ENCODE results near the gene RASSF10. TPM values are rescaled to one million over a fixed set of nuclear protein-coding genes. Genes with fewer than 3 reads are reported as not detected.

Gene RASSF10
- total RNA-seq, 1 experiment from 2014 or later: not detected

GRCh38 chr11:13009476-13009920 lies 382 bp downstream of the RASSF10 start:
- H3K27me3 ChIP-seq: peaks cover 61% of the 10 kb centered on the region
- H3K36me3 ChIP-seq: no peaks in the 10 kb centered on the region
- no peaks in the 10 kb centered on the region for H3K9me3 ChIP-seq
- peak overlapping the region; percentile 30 for H3K4me3 ChIP-seq
- DNase-seq: no peak

DNA sequence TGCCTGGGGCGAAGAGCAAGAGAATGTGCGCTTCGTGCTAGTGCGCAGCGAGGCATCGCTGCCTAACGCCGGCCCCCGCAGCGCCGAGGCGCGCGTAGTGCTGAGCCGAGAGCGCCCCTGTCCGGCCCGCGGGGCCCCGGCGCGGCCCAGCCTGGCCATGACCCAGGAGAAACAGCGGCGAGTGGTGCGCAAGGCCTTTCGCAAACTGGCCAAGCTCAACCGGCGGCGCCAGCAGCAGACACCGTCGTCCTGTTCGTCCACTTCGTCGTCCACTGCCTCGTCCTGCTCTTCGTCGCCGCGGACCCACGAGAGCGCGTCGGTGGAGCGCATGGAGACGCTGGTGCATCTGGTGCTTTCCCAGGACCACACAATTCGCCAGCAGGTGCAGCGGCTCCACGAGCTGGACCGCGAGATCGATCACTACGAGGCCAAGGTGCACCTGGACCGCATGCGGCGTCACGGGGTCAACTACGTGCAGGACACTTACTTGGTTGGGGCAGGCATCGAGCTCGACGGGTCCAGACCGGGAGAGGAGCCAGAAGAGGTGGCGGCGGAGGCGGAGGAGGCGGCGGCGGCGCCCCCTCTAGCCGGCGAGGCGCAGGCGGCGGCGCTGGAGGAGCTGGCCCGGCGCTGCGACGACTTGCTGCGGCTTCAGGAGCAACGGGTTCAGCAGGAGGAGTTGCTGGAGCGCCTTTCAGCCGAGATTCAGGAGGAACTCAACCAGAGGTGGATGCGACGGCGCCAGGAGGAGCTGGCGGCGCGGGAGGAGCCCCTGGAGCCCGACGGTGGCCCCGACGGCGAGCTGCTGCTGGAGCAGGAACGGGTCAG lies 1.0 kb downstream of the RASSF10 start:
- no peaks in the 10 kb centered on the region for H3K36me3 ChIP-seq
- H3K4me3 ChIP-seq: no peak overlapping the region
- DNase-seq: peak; percentile 46
- peaks cover 65% of the 10 kb centered on the region for H3K27me3 ChIP-seq
- no peaks in the 10 kb centered on the region for H3K9me3 ChIP-seq

GRCh38 chr11:13010749-13011465 lies 1.8 kb downstream of the RASSF10 start:
- Histone ChIP-seq H3K36me3 (no peaks in the 10 kb centered on the region), H3K27me3 (peaks cover 65% of the 10 kb centered on the region), H3K4me3 (no peak overlapping the region), H3K9me3 (no peaks in the 10 kb centered on the region)
- no peak for DNase-seq

DNA sequence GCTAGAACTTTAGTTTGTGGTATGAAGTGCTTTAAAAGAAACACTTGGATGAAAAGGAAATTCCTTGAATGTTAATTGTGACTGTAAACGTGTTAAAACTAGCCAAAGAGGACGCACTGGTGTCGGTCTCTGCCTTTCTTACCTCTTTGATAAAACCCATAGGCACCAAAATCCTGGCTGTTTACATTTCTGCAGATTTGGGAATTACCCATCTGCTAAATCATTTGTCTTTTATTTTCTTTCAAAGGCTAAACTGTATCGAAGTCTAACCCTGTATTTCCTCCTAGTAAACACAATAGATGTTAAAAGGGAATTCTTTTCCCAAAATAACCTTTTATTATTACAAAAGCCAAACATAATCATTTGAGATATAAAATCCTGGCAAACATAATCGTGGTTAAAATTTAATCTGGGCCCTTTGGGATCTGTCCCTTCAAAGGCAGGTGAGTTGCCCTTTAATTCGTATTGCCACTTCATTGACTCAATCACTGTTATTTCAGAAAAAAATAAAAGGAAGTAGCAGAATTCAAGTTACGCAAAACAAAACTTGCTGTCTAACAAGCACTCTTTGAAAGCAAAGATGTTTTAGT lies 2.4 kb downstream of the RASSF10 start:
- Histone ChIP-seq H3K9me3 (no peaks in the 10 kb centered on the region), H3K4me3 (no peak overlapping the region), H3K27me3 (peaks cover 68% of the 10 kb centered on the region), H3K36me3 (no peaks in the 10 kb centered on the region)
- no peak for DNase-seq

- Histone ChIP-seq H3K9me3 (no peaks in the 10 kb centered on the region), H3K4me3 (no peak overlapping the region), H3K27me3 (peaks cover 68% of the 10 kb centered on the region), H3K36me3 (no peaks in the 10 kb centered on the region)
- no peak for DNase-seq
Observed at GRCh38 chr11:13012056-13012661, 3.0 kb downstream of the RASSF10 start.

- no peak for DNase-seq
- H3K4me3 ChIP-seq: no peak overlapping the region
- H3K36me3 ChIP-seq: no peaks in the 10 kb centered on the region
- H3K9me3 ChIP-seq: no peaks in the 10 kb centered on the region
- H3K27me3 ChIP-seq: peaks cover 65% of the 10 kb centered on the region
Observed at GRCh38 chr11:13013054-13013488, 4.0 kb downstream of the RASSF10 start.

- Histone ChIP-seq H3K27me3 (peaks cover 53% of the 10 kb centered on the region), H3K36me3 (no peaks in the 10 kb centered on the region), H3K4me3 (no peak overlapping the region), H3K9me3 (no peaks in the 10 kb centered on the region)
- no peak for DNase-seq
Observed at GRCh38 chr11:13015753-13016152, 6.6 kb downstream of the RASSF10 start.

GRCh38 chr11:13016415-13016814 lies 7.3 kb downstream of the RASSF10 start:
- Histone ChIP-seq H3K9me3 (no peaks in the 10 kb centered on the region), H3K27me3 (peaks cover 50% of the 10 kb centered on the region), H3K36me3 (no peaks in the 10 kb centered on the region), H3K4me3 (no peak overlapping the region)
- no peak for DNase-seq

GRCh38 chr11:13019313-13019712 lies 10.2 kb downstream of the RASSF10 start:
- peaks cover 36% of the 10 kb centered on the region for H3K27me3 ChIP-seq
- DNase-seq: no peak
- H3K4me3 ChIP-seq: no peak overlapping the region
- H3K9me3 ChIP-seq: no peaks in the 10 kb centered on the region
- no peaks in the 10 kb centered on the region for H3K36me3 ChIP-seq

DNA sequence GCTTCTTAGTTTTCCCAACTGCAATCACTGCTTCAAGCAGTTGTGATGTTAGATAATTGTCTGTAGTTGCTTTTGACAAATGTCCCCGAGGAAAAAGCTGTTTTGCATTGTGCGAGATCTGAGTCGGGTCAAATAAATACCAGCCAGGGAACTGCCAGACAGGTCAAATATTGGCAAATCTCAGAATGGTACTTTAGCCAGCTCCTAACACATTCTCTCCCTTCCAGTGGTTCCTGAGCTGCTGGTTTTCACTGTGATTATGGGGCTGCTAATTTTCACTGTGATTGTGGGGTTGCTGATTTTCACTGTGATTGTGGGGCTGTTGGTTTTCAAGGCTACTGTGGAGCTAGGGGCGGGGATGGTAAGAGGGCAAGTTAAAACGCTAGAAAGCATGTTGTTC lies 14.3 kb downstream of the RASSF10 start:
- Histone ChIP-seq H3K27me3 (peaks cover 25% of the 10 kb centered on the region), H3K36me3 (no peaks in the 10 kb centered on the region), H3K9me3 (no peaks in the 10 kb centered on the region), H3K4me3 (no peak overlapping the region)
- no peak for DNase-seq

GRCh38 chr11:13026722-13027121 lies 17.6 kb downstream of the RASSF10 start:
- no peaks in the 10 kb centered on the region for H3K9me3 ChIP-seq
- no peak overlapping the region for H3K4me3 ChIP-seq
- H3K27me3 ChIP-seq: peaks cover 9% of the 10 kb centered on the region
- no peaks in the 10 kb centered on the region for H3K36me3 ChIP-seq
- DNase-seq: no peak

GRCh38 chr11:13028322-13028721 lies 19.2 kb downstream of the RASSF10 start:
- no peak for DNase-seq
- no peak overlapping the region for H3K4me3 ChIP-seq
- no peaks in the 10 kb centered on the region; the same call in 1 of the 2 replicates for H3K27me3 ChIP-seq
- H3K36me3 ChIP-seq: no peaks in the 10 kb centered on the region
- H3K9me3 ChIP-seq: no peaks in the 10 kb centered on the region

GRCh38 chr11:13029872-13030271 lies 20.8 kb downstream of the RASSF10 start:
- Histone ChIP-seq H3K27me3 (no peaks in the 10 kb centered on the region; the same call in 1 of the 2 replicates), H3K9me3 (no peaks in the 10 kb centered on the region), H3K4me3 (no peak overlapping the region), H3K36me3 (no peaks in the 10 kb centered on the region)
- no peak for DNase-seq

- no peak overlapping the region for H3K4me3 ChIP-seq
- no peaks in the 10 kb centered on the region for H3K9me3 ChIP-seq
- no peaks in the 10 kb centered on the region for H3K36me3 ChIP-seq
- no peak for DNase-seq
- H3K27me3 ChIP-seq: peaks cover 3% of the 10 kb centered on the region; the same call in 1 of the 2 replicates
Observed at GRCh38 chr11:13030857-13031256, 21.7 kb downstream of the RASSF10 start.

GRCh38 chr11:13031349-13031748 lies 22.2 kb downstream of the RASSF10 start:
- no peak overlapping the region for H3K4me3 ChIP-seq

DNA sequence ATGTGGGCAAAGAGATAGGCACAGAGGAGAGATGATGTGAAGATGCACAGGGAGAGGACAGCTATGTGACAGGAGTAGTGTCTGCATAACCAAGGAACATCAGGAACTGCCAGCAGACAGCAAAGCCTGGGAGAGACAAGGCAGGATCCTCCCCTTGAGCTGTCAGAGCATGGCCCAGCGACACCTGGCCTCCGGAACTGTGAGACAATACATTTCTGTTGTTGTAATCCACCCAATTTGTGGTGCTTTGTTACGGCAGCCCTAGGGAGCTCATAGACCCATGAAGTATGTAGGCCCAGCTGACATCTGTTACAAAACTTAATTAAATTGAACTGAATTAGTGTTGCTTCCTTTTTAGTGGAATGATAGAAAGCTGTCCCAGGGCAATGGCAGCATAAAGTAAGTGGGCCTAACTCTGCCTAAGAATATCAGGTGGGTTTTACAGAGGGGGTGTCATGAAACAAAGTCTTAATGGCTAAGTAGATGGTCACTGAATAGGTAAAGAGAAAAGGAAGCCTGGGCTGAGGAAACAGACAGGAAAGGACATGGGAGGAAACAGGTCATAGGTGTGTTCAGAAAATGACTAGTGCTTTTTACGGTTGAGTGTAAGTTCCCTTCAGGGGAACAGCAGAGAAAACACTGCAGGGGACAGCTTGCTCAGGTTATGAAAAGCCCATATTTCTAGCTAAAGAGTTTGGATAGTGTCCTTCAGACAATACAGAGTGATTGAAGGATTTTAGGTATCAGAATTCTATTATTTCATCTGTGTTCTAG lies 24.8 kb downstream of the RASSF10 start:
- peaks cover 7% of the 10 kb centered on the region; the same call in 1 of the 2 replicates for H3K27me3 ChIP-seq

More at GRCh38 chr11:13031349-13031748, 22.2 kb downstream of the RASSF10 start:
- Histone ChIP-seq H3K27me3 (peaks cover 3% of the 10 kb centered on the region; the same call in 1 of the 2 replicates), H3K36me3 (no peaks in the 10 kb centered on the region), H3K9me3 (no peaks in the 10 kb centered on the region)
- no peak for DNase-seq

More for the DNA sequence above, 24.8 kb downstream of the RASSF10 start:
- Histone ChIP-seq H3K9me3 (no peaks in the 10 kb centered on the region), H3K4me3 (no peak overlapping the region), H3K36me3 (no peaks in the 10 kb centered on the region)
- DNase-seq: no peak

Measured in MG63 (cell line).